ENCODE data around the gene CPNE2.

Gene CPNE2

GRCh38 chr16:57156351-57156703, 63.9 kb downstream of the CPNE2 start:
- no peak overlapping the region for H4K91ac ChIP-seq (ENCODE audit: low read length)
- H3K9me3 ChIP-seq (ENCODE audit: control insufficient read depth, low read length) = no peaks in the 10 kb centered on the region
- H3K4ac ChIP-seq (ENCODE audit: low read depth in 1 of 2, low read length in 2 of 2) = no peak overlapping the region
- H4K8ac ChIP-seq (ENCODE audit: low read length) = no peak overlapping the region
- H3K4me1 ChIP-seq (ENCODE audit: control insufficient read depth, insufficient read depth, low read depth, low read length) = no peaks in the 10 kb centered on the region
- no peak overlapping the region for H2AK5ac ChIP-seq (ENCODE audit: low read length, severe bottlenecking)
- H2BK12ac ChIP-seq (ENCODE audit: low read length in 2 of 2) = no peak overlapping the region
- H3K4me3 ChIP-seq (ENCODE audit: insufficient read depth in 1 of 2, low read depth in 1 of 2, low read length in 2 of 2) = no peak overlapping the region
- H2BK5ac ChIP-seq (ENCODE audit: low read depth, low read length, poor library complexity, severe bottlenecking) = no peak overlapping the region
- no peak overlapping the region for H3K18ac ChIP-seq (ENCODE audit: low read depth in 1 of 2, low read length in 2 of 2)
- DNase-seq = no peak
- H3K4me2 ChIP-seq (ENCODE audit: low read length, poor library complexity, severe bottlenecking) = no peak overlapping the region
- no peaks in the 10 kb centered on the region for H3K27me3 ChIP-seq (ENCODE audit: control insufficient read depth in 1 of 2, insufficient read depth in 1 of 2, low read length in 2 of 2)
- H3K23ac ChIP-seq (ENCODE audit: low read length in 2 of 2) = no peak overlapping the region
- H3K36me3 ChIP-seq (ENCODE audit: control insufficient read depth in 1 of 2, insufficient read depth in 2 of 2, low read depth in 1 of 2, low read length in 2 of 2) = peaks cover 32 to 90% of the 10 kb centered on the region in 2 experiments
- no peak overlapping the region for H2AFZ ChIP-seq (ENCODE audit: low read depth, low read length)
- no peak overlapping the region for H2BK120ac ChIP-seq (ENCODE audit: low read depth, low read length)
- H3K79me1 ChIP-seq (replicated peaks; ENCODE audit: low read length, poor library complexity, severe bottlenecking) = peaks cover 8% of the 10 kb centered on the region
- 92% methylated on average over 3 of the region's 4 CpGs for WGBS
- H3K9ac ChIP-seq (ENCODE audit: low read length) = no peak overlapping the region
- H3K27ac ChIP-seq (ENCODE audit: low read length, poor library complexity, severe bottlenecking) = no peak overlapping the region
- no peak overlapping the region for H2BK15ac ChIP-seq (ENCODE audit: low read depth, poor library complexity, severe bottlenecking)
- H3K14ac ChIP-seq (ENCODE audit: low read length in 2 of 2) = no peak overlapping the region

- Histone ChIP-seq H3K4me1 (ENCODE audit: control insufficient read depth, insufficient read depth, low read depth, low read length) (no peaks in the 10 kb centered on the region), H2BK5ac (ENCODE audit: low read depth, low read length, poor library complexity, severe bottlenecking) (no peak overlapping the region), H2BK120ac (ENCODE audit: low read depth, low read length) (no peak overlapping the region), H3K14ac (ENCODE audit: low read length in 2 of 2) (no peak overlapping the region), H4K8ac (ENCODE audit: low read length) (no peak overlapping the region), H3K4me3 (ENCODE audit: insufficient read depth in 1 of 2, low read depth in 1 of 2, low read length in 2 of 2) (no peak overlapping the region), H3K36me3 (ENCODE audit: control insufficient read depth in 1 of 2, insufficient read depth in 2 of 2, low read depth in 1 of 2, low read length in 2 of 2) (peaks cover 33 to 84% of the 10 kb centered on the region in 2 experiments), H2BK15ac (ENCODE audit: low read depth, poor library complexity, severe bottlenecking) (no peak overlapping the region), H3K4me2 (ENCODE audit: low read length, poor library complexity, severe bottlenecking) (no peak overlapping the region), H4K91ac (ENCODE audit: low read length) (no peak overlapping the region), H3K4ac (ENCODE audit: low read depth in 1 of 2, low read length in 2 of 2) (no peak overlapping the region), H3K18ac (ENCODE audit: low read depth in 1 of 2, low read length in 2 of 2) (no peak overlapping the region), H3K9ac (ENCODE audit: low read length) (no peak overlapping the region), H3K23ac (ENCODE audit: low read length in 2 of 2) (no peak overlapping the region), H3K27me3 (ENCODE audit: control insufficient read depth in 1 of 2, insufficient read depth in 1 of 2, low read length in 2 of 2) (no peaks in the 10 kb centered on the region), H2BK12ac (ENCODE audit: low read length in 2 of 2) (no peak overlapping the region), H2AFZ (ENCODE audit: low read depth, low read length) (no peak overlapping the region), H3K79me1 (replicated peaks; ENCODE audit: low read length, poor library complexity, severe bottlenecking) (peaks cover 8% of the 10 kb centered on the region), H3K9me3 (ENCODE audit: control insufficient read depth, low read length) (no peaks in the 10 kb centered on the region), H2AK5ac (ENCODE audit: low read length, severe bottlenecking) (no peak overlapping the region), H3K27ac (ENCODE audit: low read length, poor library complexity, severe bottlenecking) (no peak overlapping the region)
- DNase-seq = no peak
- WGBS = no CpG with 5 or more reads among the region's 1 CpG
Observed at GRCh38 chr16:57157533-57157932, 65.2 kb downstream of the CPNE2 start.

GRCh38 chr16:57159447-57159846, 67.1 kb downstream of the CPNE2 start:
- H3K4me1 ChIP-seq (ENCODE audit: control insufficient read depth, insufficient read depth, low read depth, low read length) = no peaks in the 10 kb centered on the region
- no peak overlapping the region for H3K4me2 ChIP-seq (ENCODE audit: low read length, poor library complexity, severe bottlenecking)
- no peak overlapping the region for H3K18ac ChIP-seq (ENCODE audit: low read depth in 1 of 2, low read length in 2 of 2)
- H3K9ac ChIP-seq (ENCODE audit: low read length) = no peak overlapping the region
- H3K4ac ChIP-seq (ENCODE audit: low read depth in 1 of 2, low read length in 2 of 2) = no peak overlapping the region
- no peak overlapping the region for H2BK12ac ChIP-seq (ENCODE audit: low read length in 2 of 2)
- no peaks in the 10 kb centered on the region for H3K9me3 ChIP-seq (ENCODE audit: control insufficient read depth, low read length)
- H2AK5ac ChIP-seq (ENCODE audit: low read length, severe bottlenecking) = no peak overlapping the region
- no peak overlapping the region for H4K91ac ChIP-seq (ENCODE audit: low read length)
- H3K27me3 ChIP-seq (ENCODE audit: control insufficient read depth in 1 of 2, insufficient read depth in 1 of 2, low read length in 2 of 2) = no peaks in the 10 kb centered on the region
- H3K27ac ChIP-seq (ENCODE audit: low read length, poor library complexity, severe bottlenecking) = no peak overlapping the region
- H2BK5ac ChIP-seq (ENCODE audit: low read depth, low read length, poor library complexity, severe bottlenecking) = no peak overlapping the region
- H2BK15ac ChIP-seq (ENCODE audit: low read depth, poor library complexity, severe bottlenecking) = no peak overlapping the region
- no peak overlapping the region for H4K8ac ChIP-seq (ENCODE audit: low read length)
- no peak overlapping the region for H3K4me3 ChIP-seq (ENCODE audit: insufficient read depth in 1 of 2, low read depth in 1 of 2, low read length in 2 of 2)
- no peak for DNase-seq
- 88% methylated on average over 4 of the region's 4 CpGs for WGBS
- H2BK120ac ChIP-seq (ENCODE audit: low read depth, low read length) = no peak overlapping the region
- peaks cover 20 to 80% of the 10 kb centered on the region in 2 experiments for H3K36me3 ChIP-seq (ENCODE audit: control insufficient read depth in 1 of 2, insufficient read depth in 2 of 2, low read depth in 1 of 2, low read length in 2 of 2)
- H3K79me1 ChIP-seq (replicated peaks; ENCODE audit: low read length, poor library complexity, severe bottlenecking) = peaks cover 8% of the 10 kb centered on the region
- no peak overlapping the region for H2AFZ ChIP-seq (ENCODE audit: low read depth, low read length)
- H3K23ac ChIP-seq (ENCODE audit: low read length in 2 of 2) = no peak overlapping the region
- H3K14ac ChIP-seq (ENCODE audit: low read length in 2 of 2) = no peak overlapping the region

- Histone ChIP-seq H3K4ac (ENCODE audit: low read depth in 1 of 2, low read length in 2 of 2) (no peak overlapping the region), H4K8ac (ENCODE audit: low read length) (no peak overlapping the region), H3K4me1 (ENCODE audit: control insufficient read depth, insufficient read depth, low read depth, low read length) (no peaks in the 10 kb centered on the region), H3K4me2 (ENCODE audit: low read length, poor library complexity, severe bottlenecking) (no peak overlapping the region), H3K9ac (ENCODE audit: low read length) (no peak overlapping the region), H2AK5ac (ENCODE audit: low read length, severe bottlenecking) (no peak overlapping the region), H3K27me3 (ENCODE audit: control insufficient read depth in 1 of 2, insufficient read depth in 1 of 2, low read length in 2 of 2) (no peaks in the 10 kb centered on the region), H4K91ac (ENCODE audit: low read length) (no peak overlapping the region), H2BK5ac (ENCODE audit: low read depth, low read length, poor library complexity, severe bottlenecking) (no peak overlapping the region), H2BK15ac (ENCODE audit: low read depth, poor library complexity, severe bottlenecking) (no peak overlapping the region), H3K9me3 (ENCODE audit: control insufficient read depth, low read length) (no peaks in the 10 kb centered on the region), H2AFZ (ENCODE audit: low read depth, low read length) (no peak overlapping the region), H3K36me3 (ENCODE audit: control insufficient read depth in 1 of 2, insufficient read depth in 2 of 2, low read depth in 1 of 2, low read length in 2 of 2) (peaks cover 15 to 64% of the 10 kb centered on the region in 2 experiments), H3K4me3 (ENCODE audit: insufficient read depth in 1 of 2, low read depth in 1 of 2, low read length in 2 of 2) (no peak overlapping the region), H2BK12ac (ENCODE audit: low read length in 2 of 2) (no peak overlapping the region), H3K27ac (ENCODE audit: low read length, poor library complexity, severe bottlenecking) (no peak overlapping the region), H2BK120ac (ENCODE audit: low read depth, low read length) (no peak overlapping the region), H3K18ac (ENCODE audit: low read depth in 1 of 2, low read length in 2 of 2) (no peak overlapping the region), H3K79me1 (replicated peaks; ENCODE audit: low read length, poor library complexity, severe bottlenecking) (peaks cover 8% of the 10 kb centered on the region), H3K23ac (ENCODE audit: low read length in 2 of 2) (no peak overlapping the region), H3K14ac (ENCODE audit: low read length in 2 of 2) (no peak overlapping the region)
- no peak for DNase-seq
- WGBS = 100% methylated on average over 1 of the region's 1 CpG
Observed at GRCh38 chr16:57163842-57164241, 71.5 kb downstream of the CPNE2 start.
